Naive thymus-derived CD8-positive, alpha-beta T cell (primary cell): Measurements from ENCODE around the gene AHRR. TPM values are rescaled to one million over a fixed set of nuclear protein-coding genes. Genes with fewer than 3 reads are reported as not detected.
A peak's percentile ranks its signal among the peaks of the same experiment; 100 is the strongest.
"Not testable (repeated sequence)": the region's sequence is repeated elsewhere in the genome, so short reads cannot be mapped to it uniquely, and the experiment has no call there.

Experiments
- ATAC-seq, 2 donors: fragments of 150-1000 bp; cut with Tn5 transposase in 1 of 2; sonication (Bioruptor Pico), chemical (Tn5 transposase) in 1 of 2; 1 replicate in 1 of 2; 2 replicates in 1 of 2; pipeline ENCODE4 v1.10.0; 2021; ENCODE audit warnings: mild to moderate bottlenecking in 2 of 2, moderate library complexity in 2 of 2
- POLR2A ChIA-PET: fragments of 350-600 bp; sonication (Branson Sonifier 250); formaldehyde crosslinking; loops from one replicate; lab custom pipeline; 2021; ENCODE audit warnings: antibody characterized with exemption; lab: Charles Lee
- DNase-seq, 10 donors: peaks; one replicate each; pipeline versions ENCODE4 v3.0.0 to v3.0.0-alpha.2; 2020 to 2022
- H3K27ac Mint-ChIP-seq, 10 donors: one replicate each; pipeline ENCODE4 v1.8.0; 2020 to 2022; ENCODE audit warnings: mild to moderate bottlenecking in 10 of 10, mixed read lengths in 10 of 10, moderate library complexity in 4 of 10, inconsistent platforms in 1 of 10
- H3K27me3 Mint-ChIP-seq, 5 donors: one replicate each; pipeline ENCODE4 v1.8.0; 2021 to 2022; ENCODE audit warnings: mixed read lengths in 5 of 5
- H3K36me3 Mint-ChIP-seq, 3 donors: one replicate each; pipeline ENCODE4 v1.8.0; 2020 to 2022; ENCODE audit warnings: mixed read lengths in 3 of 3, mild to moderate bottlenecking in 2 of 3, inconsistent platforms in 1 of 3
- H3K4me1 Mint-ChIP-seq, 4 donors: one replicate each; pipeline ENCODE4 v1.8.0; 2021 to 2022; ENCODE audit warnings: mixed read lengths in 4 of 4
- H3K4me3 Mint-ChIP-seq, 10 donors: one replicate each; pipeline ENCODE4 v1.8.0; 2020 to 2022; ENCODE audit warnings: mild to moderate bottlenecking in 10 of 10, mixed read lengths in 10 of 10, moderate library complexity in 6 of 10, inconsistent platforms in 1 of 10
- H3K9me3 Mint-ChIP-seq, 9 donors: one replicate each; pipeline ENCODE4 v1.8.0; 2020 to 2022; ENCODE audit warnings: mixed read lengths in 9 of 9, mild to moderate bottlenecking in 3 of 9, inconsistent platforms in 1 of 9, moderate library complexity in 1 of 9
- polyA plus RNA-seq, 3 donors: library from polyadenylated mRNA; unstranded; fragments of 300-500 nt; fragmentation: Illumina TruSeq; gene quantifications; one replicate each; pipeline ENCODE4 v1.2.3, GENCODE V29; 2021
- total RNA-seq, 8 experiments: library from RNA in 2 of 8; stranded (reverse) in 2 of 8; gene quantifications; one replicate each; pipeline ENCODE4 v1.2.3 and lab custom pipeline; 2021 to 2026

AHRR gene
- total and polyA plus RNA-seq, 5 experiments from 2014 or later: 0.11 to 7.6 (median 3.0) TPM; not detected in 1

DNA sequence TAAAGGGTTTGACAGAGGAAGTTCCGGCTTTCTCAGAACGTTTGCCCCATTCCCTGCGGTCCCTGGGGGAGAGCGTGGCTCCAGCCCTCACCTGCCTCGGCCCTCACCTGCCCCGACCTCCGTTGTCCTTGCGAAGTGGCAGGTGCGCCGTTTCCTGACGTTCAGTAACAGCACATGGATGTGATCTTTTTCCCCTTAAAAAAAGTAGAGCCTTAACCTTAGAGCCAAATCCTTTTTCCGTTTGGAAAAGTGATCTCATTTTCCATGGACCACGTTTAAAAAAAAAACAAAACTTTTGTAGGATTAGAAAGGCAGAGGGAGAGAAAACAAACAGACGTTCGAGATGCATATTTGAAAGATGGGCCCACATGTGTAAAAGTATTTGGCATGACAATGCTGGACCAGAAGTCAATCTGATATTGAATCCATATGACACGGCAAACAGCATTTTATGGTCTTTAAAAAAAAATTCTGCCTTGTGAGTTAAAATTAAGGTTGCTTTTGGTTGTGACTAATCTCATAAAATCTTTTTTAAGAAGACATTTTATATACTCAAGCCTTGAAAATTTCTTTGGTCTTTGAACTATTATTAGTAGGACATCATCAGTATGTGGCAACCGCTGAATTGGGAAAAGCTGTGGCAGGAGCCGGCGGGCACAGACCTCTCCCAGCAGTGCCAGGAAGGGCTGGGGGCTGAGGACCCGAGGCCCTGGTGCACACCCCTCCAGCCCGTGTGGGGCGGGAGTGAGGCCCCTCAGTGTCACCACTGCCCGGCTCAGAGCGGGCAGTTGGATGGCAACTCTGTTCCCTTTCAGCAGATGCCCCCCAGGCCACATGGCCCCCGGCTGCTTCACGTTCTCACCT lies 79.0 kb downstream of the AHRR start:
- Mint-ChIP-seq H3K27ac (no peak overlapping the region), H3K4me1 (peaks cover 0 to 30% (median 8%) of the 10 kb centered on the region in 4 donors), H3K36me3 (no peaks in the 10 kb centered on the region), H3K9me3 (no peaks in the 10 kb centered on the region), H3K4me3 (peak overlapping the region in 1 of 10 donors; percentile 51), H3K27me3 (peaks cover 7 to 56% (median 24%) of the 10 kb centered on the region in 5 donors)
- DNase-seq (peak in 1 of 10 donors; percentile 5), ATAC-seq (no peak)
- POLR2A ChIA-PET: no interaction called here

DNA sequence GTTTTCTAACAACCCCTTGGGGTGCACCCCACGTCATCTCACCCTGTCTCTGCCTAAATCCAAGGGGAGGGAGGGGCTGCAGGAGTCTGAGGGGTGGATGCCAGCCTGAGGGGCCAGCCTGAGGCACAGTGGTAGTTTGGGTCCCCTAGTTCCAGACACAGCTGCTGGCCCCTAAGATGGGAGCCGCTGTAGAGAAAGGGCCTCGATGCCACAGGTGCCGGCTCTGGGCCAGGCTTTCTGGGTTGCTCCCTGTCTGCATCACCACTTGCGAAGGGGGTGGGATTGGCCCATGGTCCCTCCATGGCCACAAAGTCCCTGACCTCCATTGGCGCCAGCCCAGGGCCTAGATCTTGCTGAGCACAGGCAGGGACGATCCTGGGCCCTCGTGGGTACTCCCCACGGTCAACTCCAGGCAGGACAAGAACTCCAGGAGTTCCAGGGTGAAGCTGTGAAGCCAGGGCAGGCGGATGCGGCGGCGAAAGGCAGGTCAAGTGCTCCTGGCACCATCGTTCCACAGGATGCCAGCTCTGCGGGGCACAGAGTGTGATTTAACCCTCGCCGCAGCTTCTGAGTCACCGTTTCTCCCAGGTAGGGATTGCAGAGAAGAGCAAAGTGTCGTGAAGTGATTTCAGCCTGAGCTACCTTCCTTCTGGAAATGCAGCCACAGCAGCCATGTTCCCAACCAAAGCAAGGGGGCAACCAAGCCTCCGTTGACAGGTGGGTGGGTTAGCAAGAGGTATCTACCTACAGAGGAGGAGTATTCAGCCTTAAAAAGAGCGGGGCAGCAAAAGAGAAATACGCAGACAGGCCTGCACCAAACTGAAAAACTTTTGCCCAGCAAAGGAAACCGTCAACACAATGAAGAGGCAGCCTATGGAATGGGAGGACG lies 79.9 kb downstream of the AHRR start:
- Mint-ChIP-seq H3K4me1 (peaks cover 0 to 30% (median 8%) of the 10 kb centered on the region in 4 donors), H3K27ac (no peak overlapping the region), H3K4me3 (no peak overlapping the region), H3K9me3 (no peaks in the 10 kb centered on the region), H3K36me3 (no peaks in the 10 kb centered on the region), H3K27me3 (peaks cover 7 to 65% (median 30%) of the 10 kb centered on the region in 5 donors)
- POLR2A ChIA-PET: no interaction called here
- peak in 1 of 10 donors; percentile 14 for DNase-seq
- ATAC-seq: no peak

DNA sequence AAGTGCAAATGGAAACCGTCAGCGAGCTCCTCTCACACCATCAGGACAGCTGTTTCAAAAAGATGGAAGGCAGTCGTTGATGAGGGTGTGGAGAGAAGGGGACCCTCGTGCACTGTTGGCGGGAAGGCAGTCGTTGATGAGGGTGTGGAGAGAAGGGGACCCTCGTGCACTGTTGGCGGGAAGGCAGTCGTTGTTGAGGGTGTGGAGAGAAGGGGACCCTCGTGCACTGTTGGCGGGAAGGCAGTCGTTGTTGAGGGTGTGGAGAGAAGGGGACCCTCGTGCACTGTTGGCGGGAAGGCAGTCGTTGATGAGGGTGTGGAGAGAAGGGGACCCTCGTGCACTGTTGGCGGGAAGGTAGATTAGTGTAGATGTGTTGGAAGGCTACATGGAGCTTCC lies 80.7 kb downstream of the AHRR start:
- ATAC-seq, H3K9me3 Mint-ChIP-seq, H3K4me3 Mint-ChIP-seq, POLR2A ChIA-PET, H3K27ac Mint-ChIP-seq, H3K36me3 Mint-ChIP-seq: not testable (repeated sequence)
- peaks cover 0 to 30% (median 8%) of the 10 kb centered on the region in 4 donors for H3K4me1 Mint-ChIP-seq
- DNase-seq: peak in 1 of 10 donors; percentile 5
- H3K27me3 Mint-ChIP-seq: peaks cover 7 to 65% (median 30%) of the 10 kb centered on the region in 5 donors

DNA sequence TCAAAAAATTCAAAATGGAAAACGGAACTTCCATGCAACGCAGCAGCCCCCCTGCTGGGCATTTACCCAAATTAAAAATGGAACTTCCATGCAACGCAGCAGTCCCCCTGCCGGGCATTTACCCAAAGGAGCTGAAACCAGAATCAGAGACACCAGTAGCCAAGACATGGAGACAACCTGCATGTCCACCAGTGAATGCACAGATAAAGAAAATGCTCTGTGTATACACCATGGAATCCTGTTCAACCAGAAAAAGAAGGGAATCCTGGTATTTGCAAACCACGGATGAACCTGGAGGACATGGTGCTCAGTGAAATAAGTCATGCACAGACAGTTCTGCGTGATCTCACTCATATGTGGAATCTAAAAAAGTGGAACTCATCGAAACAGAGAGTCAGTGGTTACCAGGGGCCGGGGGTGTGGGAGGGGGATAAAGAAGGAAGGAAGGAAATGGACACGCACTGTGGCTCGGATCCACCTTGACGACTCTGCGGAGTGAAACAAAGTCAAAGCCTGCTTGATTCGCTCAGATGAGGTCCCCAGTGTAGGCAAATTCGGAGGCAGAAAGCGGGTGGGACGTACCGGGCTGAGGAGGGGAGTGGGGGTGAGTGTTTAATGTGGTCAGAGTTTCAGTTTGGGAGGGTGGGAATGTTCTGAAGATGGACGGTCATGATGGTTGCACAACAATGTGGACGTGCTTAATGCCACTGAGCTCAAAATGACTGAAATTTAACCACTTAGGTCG lies 81.3 kb downstream of the AHRR start:
- POLR2A ChIA-PET: no interaction called here
- peaks cover 0 to 30% (median 8%) of the 10 kb centered on the region in 4 donors for H3K4me1 Mint-ChIP-seq
- no peak overlapping the region for H3K4me3 Mint-ChIP-seq
- no peaks in the 10 kb centered on the region for H3K36me3 Mint-ChIP-seq
- H3K27ac Mint-ChIP-seq: peak overlapping the region in 1 of 10 donors; percentile 75
- ATAC-seq (no peak), DNase-seq (peak in 1 of 10 donors; percentile 8)
- no peaks in the 10 kb centered on the region for H3K9me3 Mint-ChIP-seq
- H3K27me3 Mint-ChIP-seq: peaks cover 7 to 65% (median 30%) of the 10 kb centered on the region in 5 donors

DNA sequence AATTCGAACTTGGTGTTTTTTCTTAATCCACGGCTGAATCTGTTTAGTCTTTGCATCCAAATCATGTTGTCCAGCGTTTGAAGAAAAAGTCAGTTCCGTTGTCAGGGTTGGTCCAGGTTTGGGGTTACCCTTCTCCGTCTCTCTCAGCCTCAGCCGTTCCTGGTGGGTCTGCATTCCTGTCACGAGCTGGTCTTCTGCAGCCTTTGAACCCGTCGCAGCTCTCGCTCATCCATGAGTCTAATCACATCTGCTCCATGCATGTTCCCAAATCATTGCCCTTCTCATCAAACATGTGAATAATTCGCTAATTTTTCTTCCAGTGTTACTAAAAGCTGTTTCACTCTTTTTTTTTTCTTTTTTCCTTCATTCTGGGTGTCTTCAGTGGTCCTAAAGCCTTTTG lies 82.5 kb downstream of the AHRR start:
- H3K27me3 Mint-ChIP-seq: peaks cover 7 to 60% (median 30%) of the 10 kb centered on the region in 5 donors
- no peaks in the 10 kb centered on the region for H3K9me3 Mint-ChIP-seq
- ATAC-seq (no peak), DNase-seq (no peak)
- peaks cover 0 to 30% (median 8%) of the 10 kb centered on the region in 4 donors for H3K4me1 Mint-ChIP-seq
- H3K4me3 Mint-ChIP-seq: no peak overlapping the region
- no peaks in the 10 kb centered on the region for H3K36me3 Mint-ChIP-seq
- H3K27ac Mint-ChIP-seq: no peak overlapping the region
- POLR2A ChIA-PET: no interaction called here

DNA sequence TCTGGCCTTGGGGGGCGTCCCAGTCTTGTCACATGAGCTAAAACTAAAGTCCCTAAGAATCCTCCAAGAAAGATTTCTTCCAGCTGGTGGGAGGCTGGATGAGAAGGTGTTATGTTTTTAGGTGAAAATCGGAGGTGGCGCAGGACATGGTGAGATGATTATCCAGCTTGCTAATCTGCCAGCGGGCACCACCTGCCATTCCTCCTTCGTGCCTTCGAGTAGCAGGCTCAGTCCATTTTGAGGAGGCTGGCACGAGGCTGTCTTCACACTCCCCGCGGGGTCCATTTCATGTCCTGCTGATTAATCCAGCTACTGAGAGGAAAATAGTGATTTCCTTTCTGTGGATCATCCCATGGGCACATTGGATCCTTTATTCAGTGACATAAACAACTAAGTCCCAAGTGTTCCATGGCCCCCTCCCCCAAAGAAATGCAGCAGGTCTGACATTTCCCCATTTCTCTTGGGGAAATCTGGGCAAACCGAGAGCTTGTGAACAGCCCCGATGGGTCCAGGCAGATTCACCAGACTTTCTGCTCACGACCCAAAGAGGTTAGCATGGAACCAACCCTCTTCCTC lies 83.2 kb downstream of the AHRR start:
- DNase-seq (no peak), ATAC-seq (no peak)
- H3K4me3 Mint-ChIP-seq: no peak overlapping the region
- H3K27ac Mint-ChIP-seq: no peak overlapping the region
- H3K4me1 Mint-ChIP-seq: peaks cover 0 to 24% (median 5%) of the 10 kb centered on the region in 4 donors
- no peaks in the 10 kb centered on the region for H3K9me3 Mint-ChIP-seq
- H3K36me3 Mint-ChIP-seq: no peaks in the 10 kb centered on the region
- POLR2A ChIA-PET: no interaction called here
- peaks cover 7 to 52% (median 24%) of the 10 kb centered on the region in 5 donors for H3K27me3 Mint-ChIP-seq

DNA sequence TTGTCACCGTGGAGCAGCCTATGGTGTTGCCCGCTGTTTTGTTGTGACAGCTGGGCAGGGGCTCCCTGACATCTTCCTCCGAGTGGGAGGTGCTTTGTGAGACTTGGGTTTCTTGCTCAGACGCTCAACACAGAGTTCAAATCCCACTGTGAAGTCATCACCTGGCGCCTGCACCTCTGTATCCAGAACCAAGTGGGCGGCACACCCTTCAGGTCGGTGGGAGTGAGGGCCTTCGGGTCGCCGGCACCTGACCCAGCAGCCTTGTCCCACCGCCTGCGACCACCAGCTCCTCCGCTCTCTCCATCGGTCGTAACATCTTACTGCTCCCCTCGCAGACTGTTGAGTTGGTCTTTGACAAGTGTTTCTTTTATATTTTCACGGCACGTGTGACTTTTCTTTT lies 83.9 kb downstream of the AHRR start:
- Mint-ChIP-seq H3K27ac (peak overlapping the region in 1 of 10 donors; percentile 78), H3K4me1 (peaks cover 0 to 17% (median 0%) of the 10 kb centered on the region in 4 donors), H3K36me3 (no peaks in the 10 kb centered on the region), H3K27me3 (peaks cover 4 to 46% (median 19%) of the 10 kb centered on the region in 5 donors), H3K9me3 (no peaks in the 10 kb centered on the region), H3K4me3 (no peak overlapping the region)
- DNase-seq (no peak), ATAC-seq (no peak)
- POLR2A ChIA-PET: no interaction called here

GRCh38 chr5:406041-406440 lies 84.5 kb downstream of the AHRR start:
- POLR2A ChIA-PET: no interaction called here
- Mint-ChIP-seq H3K27me3 (peaks cover 4 to 40% (median 18%) of the 10 kb centered on the region in 5 donors), H3K9me3 (no peaks in the 10 kb centered on the region), H3K4me3 (no peak overlapping the region), H3K4me1 (peaks cover 0 to 15% (median 0%) of the 10 kb centered on the region in 4 donors), H3K27ac (no peak overlapping the region), H3K36me3 (no peaks in the 10 kb centered on the region)
- no peak for ATAC-seq
- peak in 1 of 10 donors; percentile 3 for DNase-seq

GRCh38 chr5:407051-407450 lies 85.5 kb downstream of the AHRR start:
- POLR2A ChIA-PET: no interaction called here
- ATAC-seq (no peak), DNase-seq (no peak)
- Mint-ChIP-seq H3K36me3 (no peaks in the 10 kb centered on the region), H3K4me3 (no peak overlapping the region), H3K27ac (no peak overlapping the region), H3K9me3 (no peaks in the 10 kb centered on the region), H3K4me1 (peaks cover 0 to 10% (median 0%) of the 10 kb centered on the region in 4 donors), H3K27me3 (peaks cover 7 to 29% (median 13%) of the 10 kb centered on the region in 5 donors)

- H3K27ac Mint-ChIP-seq: no peak overlapping the region
- peaks cover 5 to 22% (median 9%) of the 10 kb centered on the region in 5 donors for H3K27me3 Mint-ChIP-seq
- no peak overlapping the region for H3K4me3 Mint-ChIP-seq
- POLR2A ChIA-PET: no interaction called here
- peaks cover 0 to 6% (median 0%) of the 10 kb centered on the region in 4 donors for H3K4me1 Mint-ChIP-seq
- no peaks in the 10 kb centered on the region for H3K36me3 Mint-ChIP-seq
- ATAC-seq (no peak), DNase-seq (peak in 2 of 10 donors; percentile 6 to 41)
- no peaks in the 10 kb centered on the region for H3K9me3 Mint-ChIP-seq
Observed at GRCh38 chr5:407801-408268, 86.3 kb downstream of the AHRR start.

GRCh38 chr5:410911-411517 lies 89.5 kb downstream of the AHRR start:
- POLR2A ChIA-PET: no interaction called here
- peaks cover under 1 to 8% (median 4%) of the 10 kb centered on the region in 5 donors for H3K27me3 Mint-ChIP-seq
- H3K4me3 Mint-ChIP-seq: no peak overlapping the region
- ATAC-seq (no peak), DNase-seq (no peak)
- no peaks in the 10 kb centered on the region for H3K9me3 Mint-ChIP-seq
- H3K36me3 Mint-ChIP-seq: no peaks in the 10 kb centered on the region
- H3K27ac Mint-ChIP-seq: peak overlapping the region in 1 of 10 donors; percentile 0
- H3K4me1 Mint-ChIP-seq: peaks cover 0 to 9% (median 0%) of the 10 kb centered on the region in 4 donors
